Ovary (tissue), 9 donors: ENCODE measurements around the gene FLOT2. TPM values are rescaled to one million over a fixed set of nuclear protein-coding genes. Genes with fewer than 3 reads are reported as not detected.

Experiments used
- DNase-seq, 5 donors: peaks; one replicate each; pipeline ENCODE4 v3.0.0-alpha.2; 2019 to 2020
- H3K27ac ChIP-seq, 2 donors: fragments of 200-600 bp; one replicate each; pipeline versions ENCODE4 v1.5.1 to v1.8.0; 2019 to 2022
- H3K27me3 ChIP-seq: fragments of 200-600 bp; one replicate; pipeline ENCODE4 v1.8.0; 2022
- H3K36me3 ChIP-seq: fragments of 200-600 bp; sonication (generic); one replicate; pipeline ENCODE4 v1.5.1; 2019
- H3K4me1 ChIP-seq: one replicate; pipeline ENCODE4 v1.8.1; 2013; ENCODE audit warnings: mild to moderate bottlenecking, moderate library complexity; ENCODE audit not compliant: insufficient read depth
- H3K4me3 ChIP-seq: fragments of 200-600 bp; sonication (generic); one replicate; pipeline ENCODE4 v1.5.1; 2017
- H3K9me3 ChIP-seq, 2 donors: fragments of 200-600 bp in 1 of 2; sonication (generic) in 1 of 2; one replicate each; pipeline versions ENCODE4 v1.5.1 to v1.8.1; 2013 to 2019; ENCODE audit warnings: mild to moderate bottlenecking in 1 of 2, moderate library complexity in 1 of 2
- CTCF ChIP-seq, 3 donors: fragments of 450-650 bp in 2 of 3; fragments of 200-600 bp in 1 of 3; IDR thresholded peaks; one replicate each; pipeline versions ENCODE4 v1.5.1 to v1.8.0; 2016 to 2022; ENCODE audit warnings: antibody characterized with exemption in 3 of 3, mild to moderate bottlenecking in 1 of 3
- EP300 ChIP-seq: sonication (generic); formaldehyde crosslinking; IDR thresholded peaks from one replicate; pipeline ENCODE4 v1.6.1; 2017; ENCODE audit warnings: antibody characterized with exemption
- POLR2A ChIP-seq: fragments of 450-650 bp; IDR thresholded peaks from one replicate; pipeline ENCODE4 v1.6.1; 2017; ENCODE audit warnings: antibody characterized with exemption, mild to moderate bottlenecking, moderate library complexity
- WGBS, 3 donors: extraction: QIAGEN DNeasy Blood & Tissue Kit in 1 of 3; methylation state at CpG; one replicate each; pipeline versions ENCODE4 v1.1.5 to v1.1.7; 2013 to 2017; 5-methylcytosine and 5-hydroxymethylcytosine counted together
- intact Hi-C, 4 donors: fragments of 100-400 bp; cut with DNase I; formaldehyde crosslinking; loops; one replicate each; pipeline versions ENCODE4 v1.11.0 to v1.15.1; 2022 to 2023
- polyA plus RNA-seq, 2 donors: library from polyadenylated mRNA; stranded (reverse); fragments of 200-250 nt in 1 of 2; fragments of 350-450 nt in 1 of 2; fragmentation: Illumina TruSeq in 1 of 2; extraction: RNeasy Lipid Tissue Mini Kit (QIAGEN cat#74804) in 1 of 2; gene quantifications; one replicate each; pipeline ENCODE4 v1.2.3, GENCODE V29; 2013 to 2014
- total RNA-seq, 7 donors: library from RNA; depleted of rRNA in 2 of 7; stranded (reverse); fragments of >200 nt in 2 of 7; fragmentation: NEBNext Ultra II Directional in 3 of 7; extraction: Animal tissue kit (Norgen Biotek cat#: 25700) in 3 of 7; gene quantifications; one replicate each; pipeline versions ENCODE4 v1.1.0 to v1.2.4, GENCODE V29; 2016 to 2023
- donor health status: DM: no; HTN: no; CAD: no; lungs with moderate emphysema.
- donor health status: DM: no; HTN: no; CAD: no.
- donor health status: Bipolar disorder and iron deficiency.
- donor health status: DM: yes; HTN: yes; CAD: no.
- donor health status: DM: no; HTN: no; CAD: no.
- donor health status: DM: yes; HTN: yes; CAD: no.

FLOT2 gene
- total and polyA plus RNA-seq, 9 donors: 29.3 to 82.3 (median 72.6) TPM

- Histone ChIP-seq H3K9me3 (no peaks in the 10 kb centered on the region), H3K4me3 (no peak overlapping the region), H3K27me3 (no peaks in the 10 kb centered on the region), H3K27ac (no peak overlapping the region), H3K4me1 (no peaks in the 10 kb centered on the region), H3K36me3 (no peaks in the 10 kb centered on the region)
- peak in 2 of 5 donors; percentile 52 to 54 for DNase-seq
- intact Hi-C loops: loop anchor here in 2 of 4 donors (10.0 kb wide), 1 partner anchor 152 kb away; no protein-coding TSS in a partner anchor
- TF ChIP-seq CTCF (IDR thresholded peaks at IDR 0.05): peak; percentile 16 to 48 (median 42)
- TF ChIP-seq POLR2A: no peak
- TF ChIP-seq EP300: no peak
- 38 to 47% (median 38%) methylated on average over 6 of the region's 6 CpGs for WGBS, 3 donors
These were observed 18.9 kb upstream of the FLOT2 start for GRCh38 chr17:28916302-28916934.

- TF ChIP-seq POLR2A (no peak), CTCF (IDR thresholded peaks at IDR 0.05) (no peak)
- intact Hi-C loops: loop anchor here in 2 of 4 donors (10.0 kb wide), 1 partner anchor 148 kb away; no protein-coding TSS in a partner anchor
- no peak overlapping the region for H3K27ac ChIP-seq
These were observed 15.4 kb upstream of the FLOT2 start for GRCh38 chr17:28912938-28913333.

GRCh38 chr17:28912281-28912937 lies 14.9 kb upstream of the FLOT2 start:
- TF ChIP-seq EP300 (no peak), POLR2A (no peak), CTCF (IDR thresholded peaks at IDR 0.05) (no peak)
- peaks cover 7% of the 10 kb centered on the region for H3K4me1 ChIP-seq
- H3K36me3 ChIP-seq: no peaks in the 10 kb centered on the region
- WGBS, 3 donors: 60 to 71% (median 64%) methylated on average over 20 of the region's 20 CpGs
- H3K27me3 ChIP-seq: no peaks in the 10 kb centered on the region
- peak in 1 of 5 donors; percentile 33 for DNase-seq
- no peaks in the 10 kb centered on the region for H3K9me3 ChIP-seq
- H3K27ac ChIP-seq: no peak overlapping the region
- no peak overlapping the region for H3K4me3 ChIP-seq
- intact Hi-C loops: loop anchor here in 2 of 4 donors (10.0 kb wide), 1 partner anchor 148 kb away; no protein-coding TSS in a partner anchor

More at GRCh38 chr17:28912938-28913333, 15.4 kb upstream of the FLOT2 start:
- Histone ChIP-seq H3K27me3 (no peaks in the 10 kb centered on the region), H3K9me3 (no peaks in the 10 kb centered on the region), H3K4me1 (peaks cover 7% of the 10 kb centered on the region), H3K4me3 (no peak overlapping the region), H3K36me3 (no peaks in the 10 kb centered on the region)
- WGBS, 3 donors: 91 to 97% (median 92%) methylated on average over 6 of the region's 6 CpGs
- no peak for DNase-seq

GRCh38 chr17:28911411-28912045 lies 14.0 kb upstream of the FLOT2 start:
- Histone ChIP-seq H3K4me3 (no peak overlapping the region), H3K36me3 (no peaks in the 10 kb centered on the region), H3K9me3 (no peaks in the 10 kb centered on the region), H3K27me3 (no peaks in the 10 kb centered on the region), H3K4me1 (peaks cover 7% of the 10 kb centered on the region), H3K27ac (no peak overlapping the region)
- DNase-seq: no peak
- 85 to 88% (median 87%) methylated on average over 13 of the region's 13 CpGs for WGBS, 3 donors
- TF ChIP-seq EP300: no peak
- TF ChIP-seq POLR2A: no peak
- no peak for TF ChIP-seq CTCF (IDR thresholded peaks at IDR 0.05)
- intact Hi-C loops: loop anchor here in 2 of 4 donors (10.0 kb wide), 1 partner anchor 147 kb away; no protein-coding TSS in a partner anchor
